Measurements from ENCODE around the gene MAFG. TPM values are rescaled to one million over a fixed set of nuclear protein-coding genes. Genes with fewer than 3 reads are reported as not detected.

Gene MAFG
- total and polyA plus RNA-seq, 2 of the 13 experiments (the other 11 are each of a cell fraction or from before 2014, with no cell fraction given), result 14.5 to 20.0 TPM

DNA sequence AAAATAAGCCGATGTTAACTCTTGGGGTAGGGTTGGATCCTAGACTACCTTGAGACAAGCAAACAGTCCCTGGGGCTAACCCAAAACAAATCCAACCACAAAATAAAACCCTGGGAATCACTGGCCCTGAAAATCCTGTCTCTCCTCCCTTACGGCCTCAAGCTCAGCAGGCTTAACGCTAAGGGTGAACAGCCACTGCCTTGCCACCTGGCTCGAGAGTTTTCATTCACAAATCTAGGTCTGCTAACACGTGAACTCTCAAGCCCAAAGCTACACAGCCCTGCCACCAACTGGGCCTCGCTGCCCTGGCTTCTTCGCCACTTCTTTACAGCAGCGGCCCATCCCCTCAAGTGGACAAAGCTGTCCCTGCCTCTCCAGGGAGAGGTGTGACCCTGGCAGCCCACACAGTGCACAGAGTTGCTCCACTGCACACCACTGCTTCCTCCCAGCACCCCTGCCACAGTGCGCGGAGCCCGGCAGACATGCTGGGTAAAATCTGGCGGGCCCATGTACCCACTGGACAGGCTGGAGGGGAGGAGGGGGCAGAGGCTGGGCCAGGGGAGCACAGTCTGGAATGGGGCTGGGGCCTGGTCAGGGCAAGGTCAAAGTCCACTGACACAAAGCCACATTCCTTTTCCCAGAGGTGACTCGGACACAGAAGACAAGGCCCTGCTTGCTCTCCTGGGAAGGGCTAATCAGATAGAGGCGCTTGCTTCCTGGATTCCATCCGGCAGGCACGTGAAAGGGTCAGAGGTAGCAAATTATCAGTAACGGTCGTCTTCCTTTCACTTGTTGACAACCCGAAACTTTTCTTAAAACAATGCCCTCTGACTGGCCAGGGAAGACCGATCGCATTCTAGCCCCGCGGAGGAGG, 17.3 kb downstream of the MAFG start (continued):
- TF ChIP-seq NFRKB (IDR thresholded peaks at IDR 0.05) (no peak), ZNF234 (CRISPR knock-in tag; conservative IDR thresholded peaks at IDR 0.05) (no peak), HHEX (CRISPR knock-in tag; IDR thresholded peaks at IDR 0.05) (no peak), ZNF577 (CRISPR knock-in tag; IDR thresholded peaks at IDR 0.05; ENCODE audit: borderline replicate concordance, low read depth) (no peak), KDM4B (CRISPR knock-in tag; IDR thresholded peaks at IDR 0.05) (peak; percentile 72), ZNF468 (CRISPR knock-in tag; IDR thresholded peaks at IDR 0.05) (no peak), POLR2A (IDR thresholded peaks at IDR 0.05; ENCODE audit: insufficient read depth in 1 of 2, low read depth in 2 of 2, low read length in 2 of 2) (peak in 1 of 2 experiments; percentile 93; a peak in 2 of 4 replicates), NCOA2 (CRISPR knock-in tag; IDR thresholded peaks at IDR 0.05) (peak; percentile 88), CC2D1A (CRISPR knock-in tag; IDR thresholded peaks at IDR 0.05) (0 out of 2 replicates have a peak, but pooled peaks have one; percentile 61), ZBTB1 (CRISPR knock-in tag; IDR thresholded peaks at IDR 0.05; ENCODE audit: borderline replicate concordance) (no peak), GATA4 (IDR thresholded peaks at IDR 0.05; ENCODE audit: borderline replicate concordance, low read depth) (peak; percentile 84; the same call in 1 of the 2 replicates), TRIM24 (CRISPR knock-in tag; IDR thresholded peaks at IDR 0.05) (no peak), NBN (conservative IDR thresholded peaks at IDR 0.05) (no peak), HMG20A (CRISPR knock-in tag; IDR thresholded peaks at IDR 0.05; ENCODE audit: borderline replicate concordance) (peak; percentile 59; the same call in 1 of the 2 replicates), HDAC1 (CRISPR knock-in tag; IDR thresholded peaks at IDR 0.05) (peak; percentile 85; the same call in 1 of the 2 replicates), KDM2A (CRISPR knock-in tag; IDR thresholded peaks at IDR 0.05; ENCODE audit: borderline replicate concordance, low read depth) (peak; percentile 80), MAFK (conservative IDR thresholded peaks at IDR 0.05 in 1 of 2, IDR thresholded peaks at IDR 0.05 in 1 of 2; ENCODE audit: low read length in 2 of 2) (no peak)
- TF ChIP-seq, protein P1, sequence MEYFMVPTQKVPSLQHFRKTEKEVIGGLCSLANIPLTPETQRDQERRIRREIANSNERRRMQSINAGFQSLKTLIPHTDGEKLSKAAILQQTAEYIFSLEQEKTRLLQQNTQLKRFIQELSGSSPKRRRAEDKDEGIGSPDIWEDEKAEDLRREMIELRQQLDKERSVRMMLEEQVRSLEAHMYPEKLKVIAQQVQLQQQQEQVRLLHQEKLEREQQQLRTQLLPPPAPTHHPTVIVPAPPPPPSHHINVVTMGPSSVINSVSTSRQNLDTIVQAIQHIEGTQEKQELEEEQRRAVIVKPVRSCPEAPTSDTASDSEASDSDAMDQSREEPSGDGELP (IDR thresholded peaks at IDR 0.05; ENCODE audit: borderline replicate concordance, low read depth), result peak; percentile 29
- TF ChIP-seq, protein P2, sequence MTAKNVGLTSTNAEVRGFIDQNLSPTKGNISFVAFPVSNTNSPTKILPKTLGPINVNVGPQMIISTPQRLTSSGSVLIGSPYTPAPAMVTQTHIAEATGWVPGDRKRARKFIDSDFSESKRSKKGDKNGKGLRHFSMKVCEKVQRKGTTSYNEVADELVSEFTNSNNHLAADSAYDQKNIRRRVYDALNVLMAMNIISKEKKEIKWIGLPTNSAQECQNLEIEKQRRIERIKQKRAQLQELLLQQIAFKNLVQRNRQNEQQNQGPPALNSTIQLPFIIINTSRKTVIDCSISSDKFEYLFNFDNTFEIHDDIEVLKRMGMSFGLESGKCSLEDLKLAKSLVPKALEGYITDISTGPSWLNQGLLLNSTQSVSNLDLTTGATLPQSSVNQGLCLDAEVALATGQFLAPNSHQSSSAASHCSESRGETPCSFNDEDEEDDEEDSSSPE (CRISPR knock-in tag; IDR thresholded peaks at IDR 0.05), result peak; percentile 62
- TF ChIP-seq, protein P3, sequence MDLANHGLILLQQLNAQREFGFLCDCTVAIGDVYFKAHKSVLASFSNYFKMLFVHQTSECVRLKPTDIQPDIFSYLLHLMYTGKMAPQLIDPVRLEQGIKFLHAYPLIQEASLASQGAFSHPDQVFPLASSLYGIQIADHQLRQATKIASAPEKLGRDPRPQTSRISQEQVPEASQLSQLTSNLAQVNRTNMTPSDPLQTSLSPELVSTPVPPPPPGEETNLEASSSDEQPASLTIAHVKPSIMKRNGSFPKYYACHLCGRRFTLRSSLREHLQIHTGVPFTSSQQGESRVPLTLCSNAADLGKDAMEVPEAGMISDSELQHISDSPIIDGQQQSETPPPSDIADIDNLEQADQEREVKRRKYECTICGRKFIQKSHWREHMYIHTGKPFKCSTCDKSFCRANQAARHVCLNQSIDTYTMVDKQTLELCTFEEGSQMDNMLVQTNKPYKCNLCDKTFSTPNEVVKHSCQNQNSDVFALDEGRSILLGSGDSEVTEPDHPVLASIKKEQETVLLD (CRISPR knock-in tag; IDR thresholded peaks at IDR 0.05; ENCODE audit: low read depth), result peak; percentile 60; the same call in 1 of the 2 replicates
- TF ChIP-seq, protein P4, sequence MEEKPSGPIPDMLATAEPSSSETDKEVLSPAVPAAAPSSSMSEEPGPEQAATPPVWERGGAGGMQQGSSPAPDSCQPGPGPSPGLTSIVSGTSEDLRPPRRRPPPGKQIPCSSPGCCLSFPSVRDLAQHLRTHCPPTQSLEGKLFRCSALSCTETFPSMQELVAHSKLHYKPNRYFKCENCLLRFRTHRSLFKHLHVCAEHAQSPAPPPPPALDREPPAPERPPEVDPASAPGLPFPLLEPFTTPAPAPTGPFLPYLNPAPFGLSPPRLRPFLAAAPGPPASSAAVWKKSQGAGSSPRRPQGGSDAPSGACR (CRISPR knock-in tag; IDR thresholded peaks at IDR 0.05), result peak; percentile 47; the same call in 1 of the 2 replicates
- TF ChIP-seq, protein P5, sequence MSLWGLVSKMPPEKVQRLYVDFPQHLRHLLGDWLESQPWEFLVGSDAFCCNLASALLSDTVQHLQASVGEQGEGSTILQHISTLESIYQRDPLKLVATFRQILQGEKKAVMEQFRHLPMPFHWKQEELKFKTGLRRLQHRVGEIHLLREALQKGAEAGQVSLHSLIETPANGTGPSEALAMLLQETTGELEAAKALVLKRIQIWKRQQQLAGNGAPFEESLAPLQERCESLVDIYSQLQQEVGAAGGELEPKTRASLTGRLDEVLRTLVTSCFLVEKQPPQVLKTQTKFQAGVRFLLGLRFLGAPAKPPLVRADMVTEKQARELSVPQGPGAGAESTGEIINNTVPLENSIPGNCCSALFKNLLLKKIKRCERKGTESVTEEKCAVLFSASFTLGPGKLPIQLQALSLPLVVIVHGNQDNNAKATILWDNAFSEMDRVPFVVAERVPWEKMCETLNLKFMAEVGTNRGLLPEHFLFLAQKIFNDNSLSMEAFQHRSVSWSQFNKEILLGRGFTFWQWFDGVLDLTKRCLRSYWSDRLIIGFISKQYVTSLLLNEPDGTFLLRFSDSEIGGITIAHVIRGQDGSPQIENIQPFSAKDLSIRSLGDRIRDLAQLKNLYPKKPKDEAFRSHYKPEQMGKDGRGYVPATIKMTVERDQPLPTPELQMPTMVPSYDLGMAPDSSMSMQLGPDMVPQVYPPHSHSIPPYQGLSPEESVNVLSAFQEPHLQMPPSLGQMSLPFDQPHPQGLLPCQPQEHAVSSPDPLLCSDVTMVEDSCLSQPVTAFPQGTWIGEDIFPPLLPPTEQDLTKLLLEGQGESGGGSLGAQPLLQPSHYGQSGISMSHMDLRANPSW (CRISPR knock-in tag; IDR thresholded peaks at IDR 0.05; ENCODE audit: borderline replicate concordance), result peak; percentile 44; the same call in 1 of the 2 replicates

All from HepG2 (cell line).